HG03575 (cell line): ENCODE results near the gene SGCD.

Experiments
- ATAC-seq: cut with Tn5 transposase; IDR thresholded peaks from one replicate; pipeline ENCODE4 v1.9.1; 2021; ENCODE audit not compliant: unreplicated experiment, insufficient number of reproducible peaks, low FRiP score; ENCODE audit errors: extremely low read depth

SGCD gene

DNA sequence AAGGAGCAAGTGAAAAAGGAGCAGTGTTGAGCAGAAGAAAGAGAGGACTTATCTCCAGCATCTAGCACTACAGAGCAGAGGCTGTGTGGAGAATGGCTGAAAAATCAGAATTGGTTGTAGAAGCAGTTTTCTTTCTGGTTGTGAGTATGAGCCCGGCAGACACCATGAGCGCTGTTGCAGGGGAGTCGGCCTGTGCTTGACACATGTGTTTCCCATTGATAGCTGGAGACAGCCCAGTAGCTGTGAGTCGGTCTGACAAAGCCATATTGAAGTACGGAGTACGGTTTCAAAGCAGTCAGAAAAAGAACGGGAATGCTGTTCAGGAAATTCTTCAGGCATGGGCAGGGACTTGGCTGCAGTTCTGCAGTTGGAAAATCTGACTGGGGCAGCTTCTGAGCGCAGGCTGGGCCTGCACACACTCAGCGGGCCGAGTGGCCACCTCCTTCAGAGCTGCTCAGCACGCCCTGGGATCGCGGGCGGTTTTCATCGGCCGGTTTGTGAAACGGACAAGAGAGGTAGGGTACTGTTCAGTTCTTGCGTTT is at the start of gene SGCD:
Gene SGCD (plus strand): TSS at position 447 of the 542 bp plus-strand sequence.
- no peak for ATAC-seq

DNA sequence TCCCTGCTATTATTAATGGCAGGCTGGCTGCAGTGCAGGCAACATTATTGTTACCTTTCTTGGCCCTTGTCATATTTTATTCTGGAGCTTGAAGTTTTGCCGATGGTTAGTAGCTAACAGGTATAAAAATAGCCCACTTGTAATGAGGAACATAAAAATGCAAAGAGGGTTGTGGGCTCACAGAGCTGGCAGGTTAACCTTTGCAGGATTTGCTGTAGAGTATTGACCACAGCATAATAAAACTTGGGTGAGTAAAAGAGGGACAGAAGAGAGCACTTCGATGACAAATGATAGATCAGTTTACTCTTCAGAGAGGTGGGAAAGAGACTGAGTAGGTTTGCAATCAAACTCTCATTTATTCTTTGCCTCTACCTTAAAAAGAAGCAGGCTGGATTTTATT is 49.7 kb upstream of the SGCD start:
- no peak for ATAC-seq

DNA sequence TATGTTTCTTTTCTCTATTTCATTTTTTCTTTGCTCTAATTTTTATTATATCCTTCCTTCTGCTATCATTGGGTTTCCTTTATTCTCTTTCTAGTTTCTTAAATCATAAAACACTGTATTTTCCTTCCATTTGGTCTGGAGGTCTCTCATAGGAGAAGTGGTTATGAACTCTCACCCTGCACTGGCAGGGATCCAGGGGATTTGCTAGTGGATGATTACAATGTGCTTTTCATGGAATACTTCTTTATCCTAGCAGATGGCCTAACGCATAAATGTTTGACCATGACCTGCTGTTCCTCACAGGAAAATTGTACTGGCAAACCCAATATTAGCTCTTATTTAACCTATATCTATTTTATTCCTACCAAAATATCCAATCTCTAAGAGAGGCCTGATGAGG is 31.5 kb upstream of the SGCD start:
- ATAC-seq, result no peak

DNA sequence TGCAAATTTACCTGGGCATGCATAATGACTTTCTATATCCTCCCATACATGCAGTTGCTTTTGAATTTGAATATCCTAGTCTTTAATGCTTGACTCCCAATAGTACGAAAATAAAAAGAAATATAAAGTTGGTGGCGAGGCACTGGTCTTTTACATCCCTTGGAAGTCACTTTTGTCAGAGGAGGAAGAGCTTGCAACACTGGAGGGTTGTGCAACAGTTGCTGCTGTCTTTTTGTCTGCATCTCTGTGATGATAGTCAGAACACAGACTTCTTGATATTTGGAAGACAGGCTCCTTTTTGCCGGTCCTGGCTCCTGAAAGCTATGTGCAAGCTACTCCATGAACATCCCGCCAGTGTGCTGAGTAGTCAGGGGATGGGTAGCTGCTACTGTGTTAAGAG is 16.8 kb upstream of the SGCD start:
- no peak for ATAC-seq

DNA sequence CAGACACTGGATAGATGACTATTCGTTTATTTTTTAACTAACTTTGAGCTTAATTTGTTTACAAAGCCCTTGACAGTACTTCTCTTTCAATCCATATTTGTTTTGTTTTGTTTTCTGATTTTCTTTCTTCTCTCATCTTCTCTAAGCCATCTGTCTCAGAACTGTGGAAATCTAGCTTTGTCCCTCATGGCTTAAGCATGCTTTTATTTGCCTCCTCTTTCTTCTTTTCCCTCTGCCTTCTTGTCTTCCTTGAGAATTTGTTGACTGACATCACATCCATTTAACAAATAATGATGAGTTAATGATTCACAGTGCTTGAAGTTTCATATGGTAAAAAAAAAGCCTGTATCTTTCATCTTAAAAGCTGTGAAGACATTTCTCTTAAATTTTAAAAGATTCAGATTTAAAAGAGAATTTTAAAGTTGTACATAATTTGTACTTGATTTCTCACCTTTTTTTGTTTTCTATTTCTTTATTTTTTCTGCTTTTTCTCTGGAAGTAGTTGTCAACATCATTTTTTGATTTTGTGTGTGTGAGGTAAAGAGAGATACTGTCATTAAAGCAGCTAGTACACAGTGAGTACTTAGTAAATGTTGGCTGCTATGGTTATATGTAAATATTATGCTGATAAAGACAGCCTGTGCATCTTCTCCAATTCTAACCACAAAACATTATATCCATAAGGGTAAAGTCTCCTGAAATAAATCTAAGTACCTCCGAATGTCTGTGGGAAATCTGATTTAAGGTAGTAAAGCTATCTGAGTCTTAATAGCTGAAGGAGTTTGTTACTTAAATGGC is 13.9 kb upstream of the SGCD start:
- no peak for ATAC-seq

DNA sequence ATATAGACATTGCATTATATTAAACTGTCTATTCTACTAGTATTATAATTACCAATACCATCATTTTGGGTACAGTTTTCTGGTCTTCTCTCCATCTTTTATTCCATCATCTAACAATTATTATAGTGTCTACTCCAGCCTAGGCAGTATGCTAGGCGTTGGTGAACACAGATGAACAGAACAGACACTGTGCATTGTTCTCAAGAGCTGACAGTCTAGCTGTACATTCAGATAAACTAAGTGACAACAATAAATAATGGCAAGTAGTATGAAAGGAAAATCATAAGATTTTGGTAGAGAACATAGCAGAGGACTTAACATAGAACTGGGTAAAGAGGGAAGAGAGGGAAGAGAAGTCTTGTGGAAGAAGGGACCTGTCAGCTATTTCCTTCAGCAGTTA is 12.5 kb upstream of the SGCD start:
- ATAC-seq, result no peak

DNA sequence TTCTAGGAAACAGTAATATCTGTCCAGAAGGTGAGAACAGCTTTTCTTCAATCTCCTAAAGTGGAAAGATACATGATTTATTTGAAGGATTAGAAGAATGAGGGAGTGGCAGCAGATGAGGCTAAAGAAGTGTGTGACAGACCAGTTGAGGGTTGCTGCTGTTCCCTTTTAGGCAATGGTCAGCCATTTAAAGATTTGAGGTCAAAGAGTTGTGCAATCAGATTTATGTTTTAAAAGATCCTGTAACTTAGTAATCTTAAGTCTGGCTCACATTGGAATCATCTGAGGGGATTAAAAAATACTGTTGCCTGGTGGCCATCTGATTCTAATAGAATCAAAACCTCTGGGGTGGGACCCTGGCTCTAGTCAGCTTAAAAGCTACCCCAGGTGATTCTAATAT is 4.3 kb upstream of the SGCD start:
- no peak for ATAC-seq

DNA sequence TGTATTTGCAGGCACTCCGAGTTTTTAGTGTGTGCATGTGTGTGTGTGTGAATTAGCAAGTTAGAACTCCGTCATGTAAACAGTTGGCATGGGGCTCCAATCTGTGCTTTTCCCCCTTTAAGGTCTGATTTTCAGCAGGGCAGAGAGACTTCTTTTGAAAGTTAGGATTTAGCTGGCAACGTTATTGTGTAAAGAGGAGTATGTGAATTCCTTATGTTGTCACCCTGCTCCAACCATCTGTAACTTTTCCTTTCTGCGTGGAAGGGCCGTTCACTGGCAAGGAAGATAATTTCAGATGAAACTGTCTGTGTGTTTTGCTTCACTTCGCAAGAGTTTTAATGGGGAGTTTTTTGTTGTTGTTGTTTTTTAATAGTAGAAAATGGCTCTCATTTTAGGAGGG is 332 bp downstream of the SGCD start:
- ATAC-seq, result no peak

DNA sequence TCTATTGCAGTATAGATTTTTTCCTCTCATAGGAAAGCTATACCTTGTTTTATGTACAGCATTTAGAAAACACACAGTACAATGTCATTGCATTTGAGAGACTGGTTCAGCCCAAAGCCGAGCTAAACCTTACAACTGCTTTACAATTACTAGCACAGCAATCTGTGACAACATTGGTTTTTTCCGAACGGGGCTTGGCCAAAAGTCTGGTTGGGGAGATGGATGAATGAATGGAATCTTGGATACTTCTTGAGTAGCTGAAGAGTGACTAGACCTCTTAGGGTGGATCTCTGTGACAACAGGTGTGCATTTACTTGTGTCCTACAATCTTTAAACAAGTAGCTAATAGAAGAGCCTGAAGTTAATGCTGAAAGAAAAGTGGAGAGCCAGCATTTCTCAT is 1.2 kb downstream of the SGCD start:
- no peak for ATAC-seq

DNA sequence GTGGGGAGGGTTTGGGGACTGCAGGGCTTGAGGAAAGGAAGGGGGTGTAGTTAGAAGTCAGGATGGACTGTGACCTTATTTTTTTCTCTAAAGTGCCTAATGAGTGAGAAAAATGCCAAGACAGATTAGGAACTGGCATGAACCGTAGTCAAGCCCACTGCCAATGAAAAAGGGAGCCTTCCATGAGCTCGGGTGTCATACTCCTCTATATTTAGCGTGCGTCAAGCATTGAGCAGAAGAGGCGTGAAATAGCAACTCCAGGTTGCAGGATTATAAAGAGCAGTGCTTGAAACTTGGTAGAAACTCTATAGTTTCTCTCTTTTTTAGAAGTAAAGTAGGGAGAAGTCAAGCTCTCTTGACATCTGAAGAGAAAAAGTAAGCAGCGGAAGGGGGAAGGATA is 1.8 kb downstream of the SGCD start:
- ATAC-seq, result no peak

DNA sequence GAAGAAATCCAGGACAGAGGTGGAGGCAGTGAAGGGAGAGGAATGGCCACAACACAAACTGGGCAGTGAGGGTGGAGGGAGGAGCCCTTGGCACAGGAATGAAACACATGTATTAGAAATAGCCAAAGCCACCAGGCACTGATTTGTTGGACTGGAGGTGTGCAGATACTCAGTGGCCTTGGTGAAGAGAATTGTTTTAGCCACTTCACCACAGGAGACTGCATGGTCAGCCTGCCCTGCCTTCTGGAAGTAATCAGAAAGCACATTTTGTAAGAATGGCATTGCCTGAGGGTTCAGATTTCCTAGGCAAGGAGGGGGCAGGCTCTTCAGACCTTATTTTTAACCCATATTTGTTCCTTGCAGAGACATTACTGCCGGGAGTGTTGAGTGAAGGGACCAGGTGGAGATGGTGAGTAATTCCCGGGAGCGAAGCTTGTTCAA is 2.2 kb downstream of the SGCD start:
- no peak for ATAC-seq

DNA sequence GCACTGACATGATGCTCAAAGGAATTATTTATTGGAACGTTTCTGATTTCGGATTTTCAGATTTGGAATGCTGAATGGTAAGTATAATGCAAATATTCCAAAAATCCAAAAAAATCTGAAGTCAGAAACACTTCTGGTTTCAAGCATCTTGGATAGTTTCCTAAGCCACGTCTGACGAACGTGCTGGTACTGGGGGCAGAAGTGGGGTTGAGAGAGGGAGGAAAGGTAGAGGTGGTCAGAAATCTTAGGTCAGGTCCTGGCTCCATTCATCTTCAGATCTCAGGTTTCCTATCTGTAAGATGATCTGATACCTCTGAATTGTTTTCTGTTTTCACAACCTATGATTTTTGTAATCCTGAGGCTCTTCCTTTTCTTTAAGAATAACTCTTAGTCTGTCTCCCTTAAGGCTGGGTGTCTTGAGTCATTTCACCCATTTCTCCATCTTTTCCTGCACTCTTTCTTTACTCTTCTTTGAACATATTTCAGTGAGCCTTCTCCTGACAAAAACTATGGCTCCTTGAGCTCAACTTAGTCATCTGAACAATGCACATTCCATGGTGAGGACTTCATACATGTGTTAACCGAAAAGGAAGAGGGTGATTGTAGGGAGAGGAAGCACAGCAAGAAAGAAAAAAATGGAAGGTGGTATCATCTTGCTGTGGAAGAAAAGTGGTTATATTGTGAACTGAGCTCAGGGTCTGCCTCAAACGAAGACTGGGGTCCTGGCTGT is 3.3 kb downstream of the SGCD start:
- no peak for ATAC-seq

DNA sequence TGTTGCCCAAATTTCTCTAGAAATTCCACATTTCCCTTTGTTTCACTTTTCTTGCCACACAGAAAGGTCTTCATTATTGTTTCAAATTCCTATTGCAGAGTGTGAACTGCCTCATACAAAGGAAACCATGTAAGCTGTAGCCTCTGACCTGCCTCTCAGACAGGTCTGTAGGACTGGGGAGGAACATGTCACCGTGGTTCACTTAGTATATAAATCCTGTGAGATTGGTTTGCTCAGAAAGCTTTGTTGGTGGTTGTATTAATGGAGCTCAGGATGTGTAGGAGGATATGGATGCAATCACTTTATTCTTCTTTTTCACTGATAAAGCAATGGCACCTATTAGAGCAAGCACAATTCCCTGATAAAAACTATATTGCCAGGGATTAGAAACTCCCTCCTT is 4.2 kb downstream of the SGCD start:
- no peak for ATAC-seq

DNA sequence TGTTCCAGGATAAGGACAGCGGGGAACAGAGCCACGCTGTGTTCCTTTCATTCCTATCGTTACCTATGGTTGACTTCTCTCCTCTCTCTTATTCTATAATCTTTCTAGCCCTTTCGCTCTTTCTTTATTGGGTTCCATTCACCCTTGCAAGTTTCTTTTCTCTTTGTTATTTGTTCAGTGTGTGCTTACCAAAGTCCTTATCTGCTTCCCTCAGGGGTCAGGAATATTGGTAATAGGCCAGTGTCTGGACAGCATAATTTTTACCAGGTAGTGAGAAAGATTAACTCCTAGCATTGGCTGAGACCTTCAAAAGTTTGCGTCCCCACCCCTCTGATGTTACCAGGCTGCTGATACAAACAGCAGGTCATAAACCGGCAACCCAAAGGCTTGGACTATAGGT is 4.9 kb downstream of the SGCD start:
- ATAC-seq, result no peak

DNA sequence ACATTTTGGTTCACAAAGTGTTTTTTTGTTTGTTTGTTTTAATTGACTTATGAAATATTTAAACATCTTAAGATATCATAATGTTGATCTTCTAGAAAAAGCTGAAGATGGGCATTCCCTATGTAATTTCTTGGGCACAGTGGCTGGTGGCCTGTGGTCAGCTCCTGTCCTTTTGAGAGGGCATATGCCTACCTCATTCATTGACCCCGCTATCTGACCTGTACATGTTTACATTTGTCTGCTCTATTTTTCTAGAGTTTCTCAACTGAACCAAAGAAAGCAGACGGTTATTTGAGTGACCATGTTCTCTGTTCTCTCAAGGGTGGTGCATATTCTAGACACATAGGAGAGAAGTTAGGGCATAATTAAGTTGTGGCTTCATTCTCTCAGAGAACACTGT is 5.3 kb downstream of the SGCD start:
- ATAC-seq, result no peak

DNA sequence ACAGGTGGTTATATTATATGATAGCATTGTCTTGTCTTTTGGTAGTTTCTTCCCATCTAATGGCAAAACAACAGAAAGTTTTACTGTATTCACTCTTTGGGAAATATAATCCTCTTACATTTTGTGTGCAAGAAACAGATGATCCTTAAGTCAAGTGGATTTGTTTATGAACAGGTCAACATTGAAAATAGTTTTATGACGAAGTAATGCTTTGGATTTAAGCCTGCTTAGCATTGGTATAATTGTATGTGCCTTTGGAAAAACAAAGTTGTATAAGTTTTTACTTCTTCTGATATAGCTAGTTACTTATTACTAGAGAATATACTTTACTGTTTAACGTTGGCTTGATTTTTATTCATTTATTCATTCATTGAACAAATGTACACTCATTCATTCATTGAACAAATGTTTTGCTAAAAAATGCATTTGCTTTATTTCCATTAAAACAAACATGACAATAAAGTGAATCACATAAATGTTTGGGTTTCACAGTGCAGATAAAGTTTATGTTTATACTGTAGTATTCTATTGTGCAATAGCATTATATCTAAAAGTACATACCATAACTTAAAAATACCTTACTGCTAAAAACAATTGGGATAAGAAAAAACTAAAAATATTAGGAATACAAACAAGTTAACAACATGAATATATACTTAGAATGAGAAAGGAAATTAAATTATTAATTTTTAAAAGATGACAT is 12.3 kb downstream of the SGCD start:
- ATAC-seq, result no peak

DNA sequence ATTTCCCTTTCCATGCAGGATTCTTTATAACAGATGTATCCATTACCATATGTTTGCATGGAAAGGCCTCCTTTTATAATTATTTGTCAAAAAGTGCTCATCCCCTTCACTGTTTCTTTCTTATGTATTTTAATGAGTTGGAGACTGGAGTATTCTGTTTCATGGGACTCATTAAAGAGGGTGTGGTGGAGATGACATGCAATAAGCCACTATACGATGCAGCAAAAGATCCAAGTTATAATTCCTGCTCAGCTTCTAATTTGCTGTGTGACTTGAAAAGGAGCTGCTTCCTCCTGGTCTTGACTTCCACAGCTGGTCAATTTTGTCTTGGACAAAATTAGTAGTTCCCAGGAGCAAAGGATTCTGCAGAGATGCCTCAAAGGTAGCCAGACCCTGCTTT is 13.9 kb downstream of the SGCD start:
- ATAC-seq, result no peak

DNA sequence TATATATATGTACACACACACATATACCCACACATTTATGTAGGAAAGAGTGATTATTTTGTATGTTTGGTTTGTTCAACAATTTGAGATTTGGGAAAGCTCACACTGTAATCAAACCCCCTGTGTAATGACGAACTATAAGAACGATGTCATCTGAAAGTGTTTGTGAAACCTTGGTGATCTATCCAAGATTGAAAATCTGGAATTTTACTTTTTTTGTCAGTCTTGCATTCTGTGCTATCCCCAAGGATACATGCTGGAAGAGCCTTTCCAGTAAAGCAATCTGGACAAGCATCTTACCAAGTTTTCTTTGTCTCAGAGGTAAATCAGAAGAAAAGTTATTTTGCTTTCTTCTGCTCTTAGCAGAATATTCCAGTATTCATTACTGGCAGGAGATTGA is 23.3 kb downstream of the SGCD start:
- no peak for ATAC-seq

DNA sequence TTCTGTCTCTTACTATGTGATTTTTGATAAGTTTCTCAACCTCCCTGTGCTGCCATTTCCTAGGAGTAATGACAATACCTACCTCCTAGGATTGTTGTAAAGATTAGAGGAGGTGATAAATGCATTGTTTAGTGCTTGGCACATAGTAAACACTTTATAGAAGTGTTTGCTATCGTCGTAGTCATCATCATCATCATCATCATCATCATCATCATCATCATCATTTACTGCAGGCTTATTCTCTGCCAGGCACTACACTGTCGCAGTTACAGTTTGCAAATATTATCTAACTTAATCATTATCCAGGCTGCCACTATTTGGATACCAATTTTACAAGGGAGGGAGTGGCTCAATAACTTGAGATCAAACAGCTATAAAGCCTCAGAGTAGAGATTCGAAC is 24.5 kb downstream of the SGCD start:
- no peak for ATAC-seq

DNA sequence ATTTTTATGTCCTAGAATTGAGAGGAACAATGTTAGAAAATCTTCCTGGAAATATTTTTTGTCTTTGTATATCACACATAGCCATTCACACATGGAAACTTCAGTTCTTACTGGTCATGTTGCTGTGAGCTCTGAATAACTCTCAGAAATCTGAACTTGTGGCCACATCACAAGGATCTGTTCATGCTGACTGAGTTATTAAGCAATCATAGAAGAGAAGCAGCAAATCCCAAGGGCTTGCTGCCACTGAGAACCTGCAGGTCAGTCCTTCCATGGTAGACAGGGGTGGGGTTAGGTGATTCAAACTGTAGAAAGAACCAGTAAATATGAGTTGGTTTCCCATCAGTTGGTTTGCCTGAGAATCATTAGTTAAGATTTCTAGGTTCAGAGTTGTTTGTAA is 27.6 kb downstream of the SGCD start:
- no peak for ATAC-seq
